Regular cardiac myocyte (primary cell): Measurements from ENCODE around the gene RASSF7. TPM values are rescaled to one million over a fixed set of nuclear protein-coding genes. Genes with fewer than 3 reads are reported as not detected.

Source experiments
- total RNA-seq: library from RNA; depleted of rRNA; stranded (reverse); fragments of >200 nt; gene quantifications from 2 replicates; pipeline ENCODE4 v1.2.3, GENCODE V29; 2014

Gene RASSF7
- total RNA-seq: 5.9 and 6.2 TPM in 2 replicates

GRCh38 chr11:560305-561147 lies at the start of gene RASSF7, which contains the start of gene LMNTD2:
RASSF7 (plus strand) TSS chr11:560970; CDS start chr11:561769, 799 bp downstream.
LMNTD2 (minus strand) TSS chr11:560738; CDS start chr11:560716, 22 bp downstream.

GRCh38 chr11:535519-536454 lies 25.0 kb upstream of the RASSF7 start, which contains the start of gene HRAS:
HRAS (minus strand) TSS chr11:535576.

GRCh38 chr11:536841-537621 lies 23.7 kb upstream of the RASSF7 start, which contains the start of gene LRRC56:
LRRC56 (plus strand) TSS chr11:537527; CDS start chr11:540685, 3,158 bp downstream.

GRCh38 chr11:575996-576768 lies 15.4 kb downstream of the RASSF7 start, which contains the start of gene PHRF1:
PHRF1 (plus strand) TSS chr11:576470; CDS start chr11:581513, 5,043 bp downstream.

Other genes starting within 250 kb of the RASSF7 start
- 7.1 and 10.7 TPM in 2 replicates for gene IFITM1, start 246.9 kb upstream of the RASSF7 start, total RNA-seq
- 28.6 and 32.7 TPM in 2 replicates for gene IFITM3, start 240.1 kb upstream of the RASSF7 start, total RNA-seq
- gene B4GALNT4, start 191.5 kb upstream of the RASSF7 start, total RNA-seq: 1.4 and 1.9 TPM in 2 replicates
- gene PKP3, start 166.8 kb upstream of the RASSF7 start, total RNA-seq: 2.1 and 2.8 TPM in 2 replicates
- 11.3 and 18.6 TPM in 2 replicates for gene SIGIRR, start 146.0 kb upstream of the RASSF7 start, total RNA-seq
- gene ANO9, start 119.0 kb upstream of the RASSF7 start, total RNA-seq: not detected in 2 replicates
- gene PTDSS2, start 110.7 kb upstream of the RASSF7 start, total RNA-seq: 31.9 and 45.2 TPM in 2 replicates
- gene RNH1, start 53.7 kb upstream of the RASSF7 start, total RNA-seq: 187 and 255 TPM in 2 replicates
- 33.8 and 108 TPM in 2 replicates for gene HRAS, start 25.4 kb upstream of the RASSF7 start, total RNA-seq
- gene LRRC56, start 23.4 kb upstream of the RASSF7 start, total RNA-seq: 0.38 and 0.56 TPM in 2 replicates
- gene LMNTD2, start 232 bp upstream of the RASSF7 start, total RNA-seq: under 0.01 and 0.85 TPM in 2 replicates
- 22.3 and 28.4 TPM in 2 replicates for gene PHRF1, start 15.5 kb downstream of the RASSF7 start, total RNA-seq
- gene IRF7, start 55.0 kb downstream of the RASSF7 start, total RNA-seq: 6.3 and 7.9 TPM in 2 replicates
- gene CDHR5, start 64.0 kb downstream of the RASSF7 start, total RNA-seq: not detected in 2 replicates
- gene SCT, start 66.2 kb downstream of the RASSF7 start, total RNA-seq: not detected in 2 replicates
- not detected in 2 replicates for gene DRD4, start 76.3 kb downstream of the RASSF7 start, total RNA-seq
- 24.2 and 28.2 TPM in 2 replicates for gene DEAF1, start 134.3 kb downstream of the RASSF7 start, total RNA-seq
- 6.8 and 8.1 TPM in 2 replicates for gene TMEM80, start 134.8 kb downstream of the RASSF7 start, total RNA-seq
- gene EPS8L2, start 145.3 kb downstream of the RASSF7 start, total RNA-seq: 19.0 and 22.8 TPM in 2 replicates
- 98.9 and 103 TPM in 2 replicates for gene TALDO1, start 186.5 kb downstream of the RASSF7 start, total RNA-seq
- gene GATD1, start 216.5 kb downstream of the RASSF7 start, total RNA-seq: 17.1 and 23.1 TPM in 2 replicates
- gene CEND1, start 229.1 kb downstream of the RASSF7 start, total RNA-seq: 0.28 and 0.96 TPM in 2 replicates
- gene SLC25A22, start 237.3 kb downstream of the RASSF7 start, total RNA-seq: 7.0 and 15.0 TPM in 2 replicates
- gene PIDD1, start 244.3 kb downstream of the RASSF7 start, total RNA-seq: 5.4 and 7.0 TPM in 2 replicates
- gene RPLP2, start 249.0 kb downstream of the RASSF7 start, total RNA-seq: 101 and 189 TPM in 2 replicates